OCI-LY1 (cell line): ENCODE data around the gene NGF.
"Not testable (repeated sequence)": the region's sequence is repeated elsewhere in the genome, so short reads cannot be mapped to it uniquely, and the experiment has no call there.

Experiments
- H2AFZ ChIP-seq: fragments of 200-600 bp; sonication (generic), shearing (Covaris generic); 2 replicates; pipeline ENCODE4 v1.6.0; 2014; ENCODE audit warnings: antibody characterized with exemption, mild to moderate bottlenecking, low read length
- H3F3A ChIP-seq: fragments of 200-600 bp; sonication (generic), shearing (Covaris generic); 2 replicates; pipeline ENCODE4 v1.6.0; 2014; ENCODE audit warnings: mild to moderate bottlenecking, antibody characterized with exemption, low read length, moderate library complexity; ENCODE audit not compliant: insufficient read depth
- H3K27ac ChIP-seq: fragments of 200-600 bp; sonication (generic); 2 replicates; pipeline ENCODE4 v1.5.1; 2014; ENCODE audit warnings: low read length, mixed run types, mild to moderate bottlenecking, low read depth; ENCODE audit not compliant: poor library complexity, severe bottlenecking
- H3K27me3 ChIP-seq: fragments of 200-600 bp; sonication (generic); 2 replicates; pipeline ENCODE4 v1.6.0; 2014; ENCODE audit warnings: antibody characterized with exemption, mild to moderate bottlenecking, low read length, moderate library complexity; ENCODE audit not compliant: insufficient read depth
- H3K36me3 ChIP-seq: fragments of 200-600 bp; sonication (generic); 2 replicates; pipeline ENCODE4 v1.6.1; 2014; ENCODE audit warnings: mild to moderate bottlenecking, antibody characterized with exemption, low read length, moderate library complexity, mixed read lengths; ENCODE audit not compliant: insufficient read depth
- H3K4me1 ChIP-seq: fragments of 200-600 bp; sonication (generic); 2 replicates; pipeline ENCODE4 v1.5.1; 2014; ENCODE audit warnings: mild to moderate bottlenecking, low read length, moderate library complexity; ENCODE audit not compliant: insufficient read depth, severe bottlenecking
- H3K4me2 ChIP-seq: fragments of 200-600 bp; sonication (generic), shearing (Covaris generic); 2 replicates; pipeline ENCODE4 v1.6.1; 2014; ENCODE audit warnings: low read length
- H3K4me3 ChIP-seq: fragments of 200-600 bp; sonication (generic); 2 replicates; pipeline ENCODE4 v1.5.1; 2014; ENCODE audit warnings: low read length, low read depth, mild to moderate bottlenecking, mixed read lengths; ENCODE audit not compliant: poor library complexity, severe bottlenecking
- H3K79me2 ChIP-seq: fragments of 200-600 bp; shearing (Covaris generic); 2 replicates; pipeline ENCODE4 v1.6.1; 2016; ENCODE audit warnings: mixed run types, low read length, mixed read lengths; ENCODE audit not compliant: insufficient read depth
- H3K9ac ChIP-seq: fragments of 200-600 bp; sonication (generic), shearing (Covaris generic); 2 replicates; pipeline ENCODE4 v1.6.1; 2014; ENCODE audit warnings: mild to moderate bottlenecking, low read length, mixed read lengths
- H3K9me2 ChIP-seq: fragments of 200-600 bp; sonication (generic), shearing (Covaris generic); 2 replicates; pipeline ENCODE4 v1.6.1; 2014; ENCODE audit warnings: low read depth, mild to moderate bottlenecking, low read length, mixed read lengths
- H3K9me3 ChIP-seq: fragments of 200-600 bp; shearing (Covaris generic); 2 replicates; pipeline ENCODE4 v1.6.1; 2014; ENCODE audit warnings: low read length, mixed read lengths
- H4K20me1 ChIP-seq: fragments of 200-600 bp; sonication (generic), shearing (Covaris generic); 2 replicates; pipeline ENCODE4 v1.6.0; 2016; ENCODE audit warnings: mild to moderate bottlenecking, low read length; ENCODE audit not compliant: insufficient read depth
- EZH2 ChIP-seq: fragments of 200-600 bp; sonication (generic), shearing (Covaris generic); IDR thresholded peaks from 2 replicates; pipeline ENCODE4 v1.8.0; 2017; ENCODE audit warnings: borderline replicate concordance, mixed run types, mild to moderate bottlenecking, antibody characterized with exemption, low read length, moderate library complexity, mixed read lengths
- TF ChIP-seq, protein P1 (sequence below): fragments of 200-600 bp; sonication (generic), shearing (Covaris generic); IDR thresholded peaks from 2 replicates; pipeline ENCODE4 v1.5.1; 2017; ENCODE audit warnings: mild to moderate bottlenecking, antibody characterized with exemption, low read length, moderate library complexity, mixed read lengths

Gene NGF

DNA sequence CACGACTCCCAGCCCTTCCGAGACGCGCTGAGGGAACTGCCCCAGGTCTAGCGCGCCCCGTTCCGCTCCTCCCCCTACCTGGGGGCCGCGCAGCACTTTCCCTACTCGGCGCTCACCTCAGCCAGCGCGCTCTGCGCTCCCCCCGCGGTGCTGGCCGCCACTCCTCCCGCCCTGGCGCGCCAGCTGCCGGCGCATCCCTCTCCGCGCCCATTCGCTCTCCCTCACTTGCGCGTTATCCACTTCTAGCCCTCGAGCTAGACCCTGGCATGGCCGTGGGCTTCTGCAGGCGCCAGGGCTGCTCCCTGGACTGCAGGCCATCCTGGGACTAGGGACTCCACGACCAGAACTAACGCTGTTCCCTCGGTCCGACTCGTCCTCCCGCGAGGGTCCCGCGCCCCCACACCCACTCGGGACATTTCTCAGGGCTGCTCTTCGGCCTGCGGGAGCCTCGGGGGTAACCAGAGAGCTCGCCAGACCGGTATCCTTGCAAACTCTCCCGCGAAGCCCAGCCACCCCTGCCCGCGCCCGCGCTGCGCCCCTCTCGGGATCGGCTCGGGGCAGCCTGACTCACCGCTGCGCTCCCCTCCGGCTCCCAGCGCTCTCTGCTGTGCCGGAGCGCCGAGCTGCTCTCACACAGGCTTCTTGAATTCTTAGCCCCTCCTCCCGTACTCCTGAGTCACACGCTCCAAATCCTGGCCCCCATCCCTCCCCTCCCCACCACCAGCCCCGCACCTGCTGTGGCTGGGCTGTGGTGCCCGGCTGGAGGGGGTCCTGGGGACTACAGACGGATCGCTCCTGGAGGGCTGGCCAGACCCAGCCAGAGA is at the start of gene NGF:
Gene NGF (minus strand): TSS at position 617 of the 824 bp plus-strand sequence. CDS start 51,454 bp downstream, outside the sequence.
- no peak within 1 kb of the TSS for H2AFZ ChIP-seq
- H4K20me1 ChIP-seq, result no peaks in the 10 kb centered on the region
- no peaks in the 10 kb centered on the region for H3K27me3 ChIP-seq
- no peaks in the 10 kb centered on the region for H3K36me3 ChIP-seq
- no peaks in the 10 kb centered on the region for H3K9me2 ChIP-seq
- no peaks in the 10 kb centered on the region for H3K79me2 ChIP-seq
- H3K4me3 ChIP-seq, result no peak within 1 kb of the TSS
- H3K27ac ChIP-seq, result no peak within 1 kb of the TSS
- H3K4me2 ChIP-seq, result no peak within 1 kb of the TSS
- TF ChIP-seq EZH2, result no peak
- TF ChIP-seq, protein P1, sequence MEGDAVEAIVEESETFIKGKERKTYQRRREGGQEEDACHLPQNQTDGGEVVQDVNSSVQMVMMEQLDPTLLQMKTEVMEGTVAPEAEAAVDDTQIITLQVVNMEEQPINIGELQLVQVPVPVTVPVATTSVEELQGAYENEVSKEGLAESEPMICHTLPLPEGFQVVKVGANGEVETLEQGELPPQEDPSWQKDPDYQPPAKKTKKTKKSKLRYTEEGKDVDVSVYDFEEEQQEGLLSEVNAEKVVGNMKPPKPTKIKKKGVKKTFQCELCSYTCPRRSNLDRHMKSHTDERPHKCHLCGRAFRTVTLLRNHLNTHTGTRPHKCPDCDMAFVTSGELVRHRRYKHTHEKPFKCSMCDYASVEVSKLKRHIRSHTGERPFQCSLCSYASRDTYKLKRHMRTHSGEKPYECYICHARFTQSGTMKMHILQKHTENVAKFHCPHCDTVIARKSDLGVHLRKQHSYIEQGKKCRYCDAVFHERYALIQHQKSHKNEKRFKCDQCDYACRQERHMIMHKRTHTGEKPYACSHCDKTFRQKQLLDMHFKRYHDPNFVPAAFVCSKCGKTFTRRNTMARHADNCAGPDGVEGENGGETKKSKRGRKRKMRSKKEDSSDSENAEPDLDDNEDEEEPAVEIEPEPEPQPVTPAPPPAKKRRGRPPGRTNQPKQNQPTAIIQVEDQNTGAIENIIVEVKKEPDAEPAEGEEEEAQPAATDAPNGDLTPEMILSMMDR, result no peak
- H3K9me3 ChIP-seq, result no peaks in the 10 kb centered on the region
- no peak within 1 kb of the TSS for H3K9ac ChIP-seq
- no peaks in the 10 kb centered on the region for H3K4me1 ChIP-seq
- H3F3A ChIP-seq, result no peaks in the 10 kb centered on the region

DNA sequence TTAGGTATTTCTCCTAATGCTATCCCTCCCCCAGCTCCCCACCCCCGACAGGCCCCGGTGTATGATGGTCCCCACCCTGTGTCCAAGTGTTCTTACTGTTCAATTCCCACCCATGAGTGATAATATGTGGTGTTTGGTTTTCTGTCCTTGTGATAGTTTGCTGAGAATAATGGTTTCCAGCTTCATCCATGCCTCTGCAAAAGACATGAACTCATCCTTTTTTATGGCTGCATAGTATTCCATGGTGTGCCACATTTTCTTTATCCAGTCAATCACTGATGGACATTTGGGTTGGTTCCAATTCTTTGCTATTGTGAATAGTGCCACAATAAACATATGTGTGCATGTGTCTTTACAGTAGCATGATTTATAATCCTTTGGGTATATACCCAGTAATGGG is 45.4 kb upstream of the NGF start:
- H3F3A ChIP-seq, H3K9me2 ChIP-seq, H3K4me3 ChIP-seq, H2AFZ ChIP-seq, H3K27me3 ChIP-seq, H3K9me3 ChIP-seq, H3K27ac ChIP-seq, H3K4me2 ChIP-seq, H3K9ac ChIP-seq, H3K4me1 ChIP-seq, H3K36me3 ChIP-seq, H3K79me2 ChIP-seq, H4K20me1 ChIP-seq: not testable (repeated sequence)

DNA sequence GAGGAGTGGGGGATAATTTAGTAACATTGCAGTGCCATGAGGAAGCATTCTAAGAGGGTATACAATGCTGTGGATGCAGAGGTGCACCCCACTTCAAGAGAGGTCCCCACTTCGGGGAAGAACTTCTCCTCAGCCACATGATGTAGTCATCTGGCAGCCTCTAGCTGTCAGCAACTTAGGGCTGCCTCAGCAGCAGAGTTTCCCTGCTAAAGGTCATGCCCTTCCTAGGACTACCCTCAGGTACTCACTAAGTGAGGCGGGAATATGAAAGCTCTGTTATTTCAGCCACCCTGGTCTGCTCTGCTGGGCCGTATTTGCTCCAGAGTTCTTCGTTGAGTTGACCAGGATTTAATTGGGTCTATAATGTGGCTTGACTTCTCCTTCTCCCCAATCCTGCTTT is 41.9 kb upstream of the NGF start:
- no peaks in the 10 kb centered on the region for H3K9me2 ChIP-seq

More for the DNA sequence above, 41.9 kb upstream of the NGF start:
- no peak overlapping the region for H3K27ac ChIP-seq
- no peaks in the 10 kb centered on the region for H3K36me3 ChIP-seq
- TF ChIP-seq, protein P1, result no peak
- no peak for TF ChIP-seq EZH2
- no peaks in the 10 kb centered on the region for H3K9me3 ChIP-seq
- no peak overlapping the region for H2AFZ ChIP-seq
- H3K4me2 ChIP-seq, result no peak overlapping the region
- H3K4me1 ChIP-seq, result no peaks in the 10 kb centered on the region
- H3K9ac ChIP-seq, result no peak overlapping the region
- H4K20me1 ChIP-seq, result no peaks in the 10 kb centered on the region
- no peaks in the 10 kb centered on the region for H3K27me3 ChIP-seq
- no peak overlapping the region for H3K4me3 ChIP-seq
- no peaks in the 10 kb centered on the region for H3K79me2 ChIP-seq
- H3F3A ChIP-seq, result no peaks in the 10 kb centered on the region
